Sigmoid colon (tissue), 7 donors: ENCODE results near the gene SLC45A2. TPM values are rescaled to one million over a fixed set of nuclear protein-coding genes. Genes with fewer than 3 reads are reported as not detected.

Experiments used
- DNase-seq: peaks from one replicate; pipeline ENCODE4 v3.0.0-alpha.2; 2019
- H3K27ac ChIP-seq, 4 donors: fragments of 200-600 bp; sonication (generic); one replicate each; pipeline ENCODE4 v1.5.1; 2016 to 2019; ENCODE audit warnings: mild to moderate bottlenecking in 1 of 4
- H3K27me3 ChIP-seq, 3 donors: fragments of 200-600 bp; sonication (generic); one replicate each; pipeline ENCODE4 v1.5.1; 2019; ENCODE audit warnings: mild to moderate bottlenecking in 1 of 3
- H3K36me3 ChIP-seq, 4 donors: fragments of 200-600 bp; sonication (generic); one replicate each; pipeline ENCODE4 v1.5.1; 2016 to 2019
- H3K4me1 ChIP-seq, 4 donors: fragments of 200-600 bp; sonication (generic); one replicate each; pipeline ENCODE4 v1.5.1; 2017 to 2019
- H3K4me3 ChIP-seq, 4 donors: fragments of 200-600 bp; sonication (generic); one replicate each; pipeline ENCODE4 v1.5.1; 2017 to 2019; ENCODE audit warnings: mild to moderate bottlenecking in 2 of 4, moderate library complexity in 1 of 4
- H3K9me3 ChIP-seq, 4 donors: fragments of 200-600 bp in 3 of 4; sonication (generic) in 3 of 4; one replicate each; pipeline versions ENCODE4 v1.5.1 to v1.6.1; 2013 to 2019
- CTCF ChIP-seq, 4 experiments: fragments of 450-650 bp in 3 of 4; fragments of 200-600 bp in 1 of 4; IDR thresholded peaks; one replicate each; pipeline ENCODE4 v1.5.1; 2016 to 2019; ENCODE audit warnings: antibody characterized with exemption in 4 of 4, mild to moderate bottlenecking in 3 of 4, moderate library complexity in 2 of 4
- EP300 ChIP-seq, 4 donors: sonication (generic); formaldehyde crosslinking; IDR thresholded peaks; one replicate each; pipeline ENCODE4 v1.6.1; 2017; ENCODE audit warnings: antibody characterized with exemption in 4 of 4
- POLR2A ChIP-seq, 2 donors: fragments of 450-650 bp; IDR thresholded peaks; one replicate each; pipeline ENCODE4 v1.6.1; 2016; ENCODE audit warnings: antibody characterized with exemption in 2 of 2, mild to moderate bottlenecking in 2 of 2, moderate library complexity in 2 of 2
- POLR2AphosphoS5 ChIP-seq, 4 donors: sonication (generic); formaldehyde crosslinking; IDR thresholded peaks; one replicate each; pipeline ENCODE4 v1.6.1; 2017; ENCODE audit warnings: antibody characterized with exemption in 4 of 4
- WGBS, 2 donors: extraction: QIAGEN DNeasy Blood & Tissue Kit; methylation state at CpG; one replicate each; pipeline ENCODE4 v1.1.7; 2013; 5-methylcytosine and 5-hydroxymethylcytosine counted together
- intact Hi-C: fragments of 100-400 bp; cut with DNase I; formaldehyde crosslinking; loops from one replicate; pipeline ENCODE4 v1.15.1; 2023
- polyA plus RNA-seq, 3 donors: library from polyadenylated mRNA; stranded (reverse); fragments of 200-250 nt; gene quantifications; one replicate each; pipeline ENCODE4 v1.2.3, GENCODE V29; 2013
- total RNA-seq, 4 donors: library from RNA; depleted of rRNA; stranded (reverse); fragments of >200 nt; gene quantifications; one replicate each; pipeline ENCODE4 v1.1.0, GENCODE V29; 2016
- donor health status: healthy with polysubstance abuse.
- donor health status: Bipolar disorder and iron deficiency.
- donor health status: healthy.

Gene SLC45A2
- total and polyA plus RNA-seq, 7 donors: 0.03 to 0.27 TPM; not detected in 5

GRCh38 chr5:33980030-33980429 lies 4.5 kb downstream of the SLC45A2 start:
- H3K36me3 ChIP-seq: no peaks in the 10 kb centered on the region
- TF ChIP-seq POLR2AphosphoS5 (IDR thresholded peaks at IDR 0.05): no peak
- no peak for TF ChIP-seq EP300 (IDR thresholded peaks at IDR 0.05)
- TF ChIP-seq CTCF (IDR thresholded peaks at IDR 0.05): no peak
- TF ChIP-seq POLR2A (IDR thresholded peaks at IDR 0.05): no peak
- intact Hi-C loops: no loop called here
- H3K4me3 ChIP-seq: no peak overlapping the region
- no peaks in the 10 kb centered on the region for H3K9me3 ChIP-seq
- no peaks in the 10 kb centered on the region for H3K27me3 ChIP-seq
- H3K27ac ChIP-seq: no peak overlapping the region
- H3K4me1 ChIP-seq: peaks cover 0 to 23% (median 19%) of the 10 kb centered on the region in 4 donors
- DNase-seq: no peak
- WGBS, 2 donors: 81 to 91% methylated on average over 3 of the region's 3 CpGs

GRCh38 chr5:33978306-33978705 lies 6.2 kb downstream of the SLC45A2 start:
- no peak for DNase-seq
- H3K9me3 ChIP-seq: no peaks in the 10 kb centered on the region
- H3K27me3 ChIP-seq: no peaks in the 10 kb centered on the region
- H3K36me3 ChIP-seq: no peaks in the 10 kb centered on the region
- TF ChIP-seq POLR2A (IDR thresholded peaks at IDR 0.05) (no peak), EP300 (IDR thresholded peaks at IDR 0.05) (no peak), POLR2AphosphoS5 (IDR thresholded peaks at IDR 0.05) (no peak)
- H3K27ac ChIP-seq: no peak overlapping the region
- WGBS, 2 donors: 94 to 97% methylated on average over 1 of the region's 1 CpG
- H3K4me3 ChIP-seq: no peak overlapping the region
- peaks cover 0 to 34% (median 19%) of the 10 kb centered on the region in 4 donors for H3K4me1 ChIP-seq
- intact Hi-C loops: no loop called here

DNA sequence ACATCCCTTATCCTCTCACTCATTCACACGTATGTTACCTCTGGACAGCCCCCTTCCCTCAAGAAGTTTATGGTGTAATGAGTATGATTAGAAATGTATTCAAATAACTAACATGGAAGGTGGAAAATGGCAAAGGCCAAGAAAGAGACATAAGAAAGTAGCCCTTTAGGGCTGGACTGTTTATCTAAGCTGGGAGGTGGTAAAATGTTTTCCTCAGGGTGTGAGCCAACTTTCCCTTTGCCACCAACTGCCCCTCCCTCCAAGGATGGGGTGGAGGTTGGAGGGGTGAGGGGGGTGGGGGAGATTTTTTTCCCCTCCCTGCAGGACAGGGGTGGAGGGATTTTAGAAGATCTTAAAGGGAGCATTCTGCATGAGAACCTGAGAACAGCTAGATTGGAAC lies 8.2 kb downstream of the SLC45A2 start:
- Histone ChIP-seq H3K27me3 (no peaks in the 10 kb centered on the region), H3K27ac (peak overlapping the region in 2 of 4 donors; percentile 14 to 15), H3K9me3 (no peaks in the 10 kb centered on the region), H3K4me3 (no peak overlapping the region), H3K4me1 (peaks cover 0 to 34% (median 19%) of the 10 kb centered on the region in 4 donors), H3K36me3 (no peaks in the 10 kb centered on the region)
- WGBS, 2 donors: 71 to 76% methylated on average over 1 of the region's 1 CpG
- intact Hi-C loops: no loop called here
- TF ChIP-seq POLR2AphosphoS5 (IDR thresholded peaks at IDR 0.05) (no peak), POLR2A (IDR thresholded peaks at IDR 0.05) (no peak), CTCF (IDR thresholded peaks at IDR 0.05) (no peak), EP300 (IDR thresholded peaks at IDR 0.05) (no peak)
- DNase-seq: no peak

GRCh38 chr5:33975852-33976251 lies 8.6 kb downstream of the SLC45A2 start:
- Histone ChIP-seq H3K9me3 (no peaks in the 10 kb centered on the region), H3K27me3 (no peaks in the 10 kb centered on the region), H3K27ac (peak overlapping the region in 2 of 4 donors; percentile 14 to 15), H3K36me3 (no peaks in the 10 kb centered on the region), H3K4me1 (peaks cover 0 to 34% (median 19%) of the 10 kb centered on the region in 4 donors), H3K4me3 (no peak overlapping the region)
- peak in 2 of 4 donors; percentile 14 to 21 for TF ChIP-seq POLR2AphosphoS5 (IDR thresholded peaks at IDR 0.05)
- TF ChIP-seq EP300 (IDR thresholded peaks at IDR 0.05): no peak
- intact Hi-C loops: no loop called here
- WGBS, 2 donors: 52 to 64% methylated on average over 5 of the region's 5 CpGs
- no peak for DNase-seq

DNA sequence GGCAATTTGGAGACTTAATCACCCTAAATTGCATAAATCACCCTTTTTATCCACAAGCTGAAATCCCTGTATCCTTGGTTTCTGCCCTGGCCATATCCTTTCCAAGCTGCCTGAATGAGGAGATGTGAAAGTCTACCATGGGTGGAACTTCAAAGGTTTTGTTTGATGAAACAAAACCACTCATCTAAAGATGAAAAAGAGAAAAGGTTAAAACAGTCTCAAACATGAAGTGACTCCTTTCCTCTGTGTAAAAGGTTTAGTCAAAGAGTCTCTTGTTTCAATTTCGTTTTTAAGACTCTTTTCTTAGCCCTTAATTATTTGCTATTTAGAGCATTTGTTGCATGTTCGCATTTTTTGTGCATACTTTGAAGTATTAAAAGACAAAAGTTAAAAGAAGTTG lies 11.2 kb downstream of the SLC45A2 start:
- Histone ChIP-seq H3K9me3 (no peaks in the 10 kb centered on the region), H3K4me1 (peaks cover 0 to 34% (median 19%) of the 10 kb centered on the region in 4 donors), H3K27ac (no peak overlapping the region), H3K27me3 (no peaks in the 10 kb centered on the region), H3K36me3 (no peaks in the 10 kb centered on the region), H3K4me3 (no peak overlapping the region)
- TF ChIP-seq EP300 (IDR thresholded peaks at IDR 0.05) (no peak), POLR2AphosphoS5 (IDR thresholded peaks at IDR 0.05) (no peak), CTCF (IDR thresholded peaks at IDR 0.05) (no peak), POLR2A (IDR thresholded peaks at IDR 0.05) (no peak)
- DNase-seq: no peak
- 64 to 83% methylated on average over 2 of the region's 2 CpGs for WGBS, 2 donors
- intact Hi-C loops: no loop called here
